Sigmoid colon (tissue), 7 donors: ENCODE data around the gene RTN4IP1. TPM values are rescaled to one million over a fixed set of nuclear protein-coding genes. Genes with fewer than 3 reads are reported as not detected.

Experiments used
- DNase-seq: peaks from one replicate; pipeline ENCODE4 v3.0.0-alpha.2; 2019
- H3K27ac ChIP-seq, 4 donors: fragments of 200-600 bp; sonication (generic); one replicate each; pipeline ENCODE4 v1.5.1; 2016 to 2019; ENCODE audit warnings: mild to moderate bottlenecking in 1 of 4
- H3K27me3 ChIP-seq, 3 donors: fragments of 200-600 bp; sonication (generic); one replicate each; pipeline ENCODE4 v1.5.1; 2019; ENCODE audit warnings: mild to moderate bottlenecking in 1 of 3
- H3K36me3 ChIP-seq, 4 donors: fragments of 200-600 bp; sonication (generic); one replicate each; pipeline ENCODE4 v1.5.1; 2016 to 2019
- H3K4me1 ChIP-seq, 4 donors: fragments of 200-600 bp; sonication (generic); one replicate each; pipeline ENCODE4 v1.5.1; 2017 to 2019
- H3K4me3 ChIP-seq, 4 donors: fragments of 200-600 bp; sonication (generic); one replicate each; pipeline ENCODE4 v1.5.1; 2017 to 2019; ENCODE audit warnings: mild to moderate bottlenecking in 2 of 4, moderate library complexity in 1 of 4
- H3K9me3 ChIP-seq, 4 donors: fragments of 200-600 bp in 3 of 4; sonication (generic) in 3 of 4; one replicate each; pipeline versions ENCODE4 v1.5.1 to v1.6.1; 2013 to 2019
- CTCF ChIP-seq, 4 experiments: fragments of 450-650 bp in 3 of 4; fragments of 200-600 bp in 1 of 4; IDR thresholded peaks; one replicate each; pipeline ENCODE4 v1.5.1; 2016 to 2019; ENCODE audit warnings: antibody characterized with exemption in 4 of 4, mild to moderate bottlenecking in 3 of 4, moderate library complexity in 2 of 4
- EP300 ChIP-seq, 4 donors: sonication (generic); formaldehyde crosslinking; IDR thresholded peaks; one replicate each; pipeline ENCODE4 v1.6.1; 2017; ENCODE audit warnings: antibody characterized with exemption in 4 of 4
- POLR2A ChIP-seq, 2 donors: fragments of 450-650 bp; IDR thresholded peaks; one replicate each; pipeline ENCODE4 v1.6.1; 2016; ENCODE audit warnings: antibody characterized with exemption in 2 of 2, mild to moderate bottlenecking in 2 of 2, moderate library complexity in 2 of 2
- POLR2AphosphoS5 ChIP-seq, 4 donors: sonication (generic); formaldehyde crosslinking; IDR thresholded peaks; one replicate each; pipeline ENCODE4 v1.6.1; 2017; ENCODE audit warnings: antibody characterized with exemption in 4 of 4
- WGBS, 2 donors: extraction: QIAGEN DNeasy Blood & Tissue Kit; methylation state at CpG; one replicate each; pipeline ENCODE4 v1.1.7; 2013; 5-methylcytosine and 5-hydroxymethylcytosine counted together
- intact Hi-C: fragments of 100-400 bp; cut with DNase I; formaldehyde crosslinking; loops from one replicate; pipeline ENCODE4 v1.15.1; 2023
- polyA plus RNA-seq, 3 donors: library from polyadenylated mRNA; stranded (reverse); fragments of 200-250 nt; gene quantifications; one replicate each; pipeline ENCODE4 v1.2.3, GENCODE V29; 2013
- total RNA-seq, 4 donors: library from RNA; depleted of rRNA; stranded (reverse); fragments of >200 nt; gene quantifications; one replicate each; pipeline ENCODE4 v1.1.0, GENCODE V29; 2016
- donor health status: healthy with polysubstance abuse.
- donor health status: Bipolar disorder and iron deficiency.
- donor health status: healthy.

The RTN4IP1 gene
- total and polyA plus RNA-seq, 7 donors = 2.2 to 15.3 (median 7.1) TPM

GRCh38 chr6:106614166-106614565, 15.1 kb downstream of the RTN4IP1 start:
- intact Hi-C loops = no loop called here
- no peak overlapping the region for H3K27ac ChIP-seq
- 55 to 78% methylated on average over 1 of the region's 1 CpG for WGBS, 2 donors
- DNase-seq = no peak
- H3K36me3 ChIP-seq = peaks cover 0 to 27% (median 0%) of the 10 kb centered on the region in 4 donors
- no peaks in the 10 kb centered on the region for H3K4me1 ChIP-seq
- no peaks in the 10 kb centered on the region for H3K27me3 ChIP-seq
- TF ChIP-seq CTCF (IDR thresholded peaks at IDR 0.05) (no peak), POLR2A (IDR thresholded peaks at IDR 0.05) (no peak), POLR2AphosphoS5 (IDR thresholded peaks at IDR 0.05) (no peak), EP300 (IDR thresholded peaks at IDR 0.05) (no peak)
- no peak overlapping the region for H3K4me3 ChIP-seq
- no peaks in the 10 kb centered on the region for H3K9me3 ChIP-seq

DNA sequence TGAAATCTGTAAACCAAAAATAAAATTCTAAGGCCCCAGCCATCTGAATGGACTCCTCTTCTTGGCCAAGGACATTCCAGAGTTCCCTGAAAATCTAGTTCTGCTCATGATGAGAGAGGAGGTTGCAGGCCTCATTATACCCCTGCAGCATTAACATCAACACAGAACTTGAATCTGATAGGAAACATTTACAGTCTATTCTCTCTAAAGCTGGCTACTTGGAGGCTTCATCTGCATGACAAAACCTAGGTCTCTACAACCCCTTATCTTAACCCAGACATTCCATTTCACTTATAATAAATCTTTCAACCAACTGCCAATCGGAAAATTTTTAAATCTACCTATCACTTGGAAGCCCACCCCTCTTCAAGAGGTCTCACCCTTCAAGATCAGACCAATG, 15.7 kb downstream of the RTN4IP1 start:
- Histone ChIP-seq H3K27me3 (no peaks in the 10 kb centered on the region), H3K27ac (no peak overlapping the region), H3K4me1 (no peaks in the 10 kb centered on the region), H3K36me3 (peaks cover 0 to 23% (median 0%) of the 10 kb centered on the region in 4 donors), H3K4me3 (no peak overlapping the region), H3K9me3 (no peaks in the 10 kb centered on the region)
- WGBS, 2 donors = 93 to 98% methylated on average over 1 of the region's 1 CpG
- DNase-seq = no peak
- intact Hi-C loops = no loop called here
- TF ChIP-seq POLR2A (IDR thresholded peaks at IDR 0.05) = no peak
- no peak for TF ChIP-seq CTCF (IDR thresholded peaks at IDR 0.05)
- TF ChIP-seq EP300 (IDR thresholded peaks at IDR 0.05) = no peak
- no peak for TF ChIP-seq POLR2AphosphoS5 (IDR thresholded peaks at IDR 0.05)

- H3K4me3 ChIP-seq = no peak overlapping the region
- TF ChIP-seq POLR2A (IDR thresholded peaks at IDR 0.05) = no peak
- no peak for TF ChIP-seq CTCF (IDR thresholded peaks at IDR 0.05)
- no peak for TF ChIP-seq EP300 (IDR thresholded peaks at IDR 0.05)
- no peak for TF ChIP-seq POLR2AphosphoS5 (IDR thresholded peaks at IDR 0.05)
- H3K9me3 ChIP-seq = no peaks in the 10 kb centered on the region
- no peak overlapping the region for H3K27ac ChIP-seq
- intact Hi-C loops = no loop called here
- 82 to 88% methylated on average over 9 of the region's 9 CpGs for WGBS, 2 donors
- H3K36me3 ChIP-seq = peaks cover 0 to 21% (median 0%) of the 10 kb centered on the region in 4 donors
- no peaks in the 10 kb centered on the region for H3K27me3 ChIP-seq
- no peak for DNase-seq
- H3K4me1 ChIP-seq = no peaks in the 10 kb centered on the region
Observed at GRCh38 chr6:106612671-106613416, 16.5 kb downstream of the RTN4IP1 start.

DNA sequence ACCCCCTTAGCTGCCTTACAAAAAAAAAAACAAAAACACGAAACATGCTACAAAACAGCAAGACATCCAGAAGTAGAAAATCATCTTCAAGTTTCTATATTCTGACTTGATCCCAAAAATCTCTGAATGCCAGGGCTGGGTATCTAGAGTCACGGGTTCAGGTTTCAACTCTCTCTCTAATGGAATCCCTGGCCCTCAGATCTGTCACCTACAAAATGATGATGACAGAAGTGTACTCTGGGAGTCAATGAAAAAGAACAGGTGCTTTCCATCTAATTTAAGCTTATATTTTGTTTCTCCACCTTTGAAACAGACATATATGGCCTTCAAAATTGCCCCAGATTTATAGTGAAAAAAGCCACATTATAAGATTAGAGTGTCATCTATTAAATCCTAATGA, 18.3 kb downstream of the RTN4IP1 start:
- Histone ChIP-seq H3K36me3 (peaks cover 0 to 21% (median 0%) of the 10 kb centered on the region in 4 donors), H3K27ac (no peak overlapping the region), H3K4me1 (no peaks in the 10 kb centered on the region), H3K27me3 (no peaks in the 10 kb centered on the region), H3K4me3 (no peak overlapping the region), H3K9me3 (no peaks in the 10 kb centered on the region)
- intact Hi-C loops = no loop called here
- 96 to 97% methylated on average over 2 of the region's 2 CpGs for WGBS, 2 donors
- no peak for DNase-seq
- TF ChIP-seq EP300 (IDR thresholded peaks at IDR 0.05) = no peak
- TF ChIP-seq POLR2A (IDR thresholded peaks at IDR 0.05) = no peak
- no peak for TF ChIP-seq CTCF (IDR thresholded peaks at IDR 0.05)
- no peak for TF ChIP-seq POLR2AphosphoS5 (IDR thresholded peaks at IDR 0.05)
